SK-N-SH (cell line): ENCODE results near the gene POLE2. TPM values are rescaled to one million over a fixed set of nuclear protein-coding genes. Genes with fewer than 3 reads are reported as not detected.
A peak's percentile ranks its signal among the peaks of the same experiment; 100 is the strongest.
"Not testable (repeated sequence)": the region's sequence is repeated elsewhere in the genome, so short reads cannot be mapped to it uniquely, and the experiment has no call there.

Source experiments
- CTCF ChIA-PET: fragments of 300-600, 350-600 bp; formaldehyde crosslinking; extraction: SDS; loops from one replicate; lab custom pipeline; 2021; lab: Yijun Ruan, JAX
- POLR2A ChIA-PET: fragments of 350-600 bp; sonication (Branson Sonifier 250); formaldehyde crosslinking; extraction: SDS; loops from one replicate; lab custom pipeline; 2020; ENCODE audit warnings: antibody characterized with exemption, inconsistent platforms; lab: Yijun Ruan, JAX
- DNase-seq: peaks from one replicate; pipeline ENCODE4 v3.0.0; 2012
- H2AFZ ChIP-seq: fragments of 200-600 bp; sonication (generic); 2 replicates; pipeline ENCODE4 v1.8.1; 2016; ENCODE audit warnings: antibody characterized with exemption, mild to moderate bottlenecking, low read depth
- H3F3A ChIP-seq: fragments of 200-600 bp; sonication (generic); replicated peaks from 2 replicates; pipeline ENCODE3; 2016; ENCODE audit warnings: antibody characterized with exemption, mild to moderate bottlenecking; ENCODE audit not compliant: insufficient read depth
- H3K27ac ChIP-seq, 2 experiments: fragments of 200-500 bp in 1 of 2; fragments of 200-600 bp in 1 of 2; sonication (Bioruptor generic) in 1 of 2; sonication (generic), shearing (Covaris generic) in 1 of 2; 2 replicates each; pipeline versions ENCODE4 v1.5.1 to v1.6.1; 2014 to 2016; ENCODE audit warnings: low read depth in 2 of 2, inconsistent platforms in 1 of 2, low read length in 1 of 2, mild to moderate bottlenecking in 1 of 2, mixed read lengths in 1 of 2
- H3K27me3 ChIP-seq: fragments of 200-600 bp; sonication (generic), shearing (Covaris generic); 2 replicates; pipeline ENCODE4 v1.6.1; 2016; ENCODE audit warnings: mixed run types; ENCODE audit not compliant: insufficient read depth
- H3K36me3 ChIP-seq, 2 experiments: fragments of 200-500 bp in 1 of 2; fragments of 200-600 bp in 1 of 2; sonication (Bioruptor generic) in 1 of 2; sonication (generic) in 1 of 2; replicated peaks in 1 of 2; 2 replicates each; pipeline versions ENCODE3 to v1.5.1; 2014 to 2016; ENCODE audit warnings: low read length in 1 of 2, mild to moderate bottlenecking in 1 of 2; ENCODE audit not compliant: insufficient read depth in 2 of 2, control insufficient read depth in 1 of 2
- H3K4me1 ChIP-seq, 2 experiments: fragments of 200-500 bp in 1 of 2; fragments of 200-600 bp in 1 of 2; sonication (Bioruptor generic) in 1 of 2; sonication (generic), shearing (Covaris generic) in 1 of 2; 2 replicates each; pipeline versions ENCODE4 v1.5.1 to v1.6.1; 2014 to 2016; ENCODE audit warnings: low read depth in 1 of 2, low read length in 1 of 2, mixed run types in 1 of 2; ENCODE audit not compliant: insufficient read depth in 2 of 2, control insufficient read depth in 1 of 2
- H3K4me2 ChIP-seq: fragments of 200-600 bp; sonication (generic), shearing (Covaris generic); 2 replicates; pipeline ENCODE4 v1.6.1; 2017; ENCODE audit warnings: mixed run types
- H3K4me3 ChIP-seq, 2 experiments: fragments of 200-500 bp in 1 of 2; fragments of 200-600 bp in 1 of 2; sonication (Bioruptor generic) in 1 of 2; sonication (generic), shearing (Covaris generic) in 1 of 2; 2 replicates each; pipeline versions ENCODE4 v1.5.1 to v1.8.1; 2014 to 2016; ENCODE audit warnings: low read depth in 2 of 2, inconsistent platforms in 1 of 2, low read length in 1 of 2, mild to moderate bottlenecking in 1 of 2, mixed read lengths in 1 of 2, moderate library complexity in 1 of 2
- H3K79me2 ChIP-seq: fragments of 200-600 bp; sonication (generic); 2 replicates; pipeline ENCODE4 v1.8.1; 2017; ENCODE audit warnings: mild to moderate bottlenecking; ENCODE audit not compliant: insufficient read depth
- H3K9ac ChIP-seq: fragments of 200-600 bp; sonication (generic); 2 replicates; pipeline ENCODE4 v1.6.1; 2017; ENCODE audit warnings: mixed run types
- H3K9me2 ChIP-seq: fragments of 200-600 bp; sonication (generic); 2 replicates; pipeline ENCODE4 v1.6.1; 2017; ENCODE audit warnings: mixed run types
- H3K9me3 ChIP-seq: fragments of 200-600 bp; sonication (generic); 2 replicates; pipeline ENCODE4 v1.6.1; 2017; ENCODE audit warnings: mixed run types, mild to moderate bottlenecking, moderate library complexity
- H4K20me1 ChIP-seq: fragments of 200-600 bp; sonication (generic); 2 replicates; pipeline ENCODE4 v1.6.1; 2017; ENCODE audit warnings: mild to moderate bottlenecking, mixed run types; ENCODE audit not compliant: insufficient read depth
- EP300 ChIP-seq, 2 experiments: IDR thresholded peaks; 2 replicates each; pipeline versions ENCODE4 v1.4.0 to v1.6.1; 2012; ENCODE audit warnings: borderline replicate concordance in 1 of 2, low read depth in 1 of 2, low read length in 1 of 2
- EZH2phosphoT487 ChIP-seq: fragments of 200-600 bp; sonication (generic); IDR thresholded peaks from 2 replicates; pipeline ENCODE4 v1.6.1; 2017; ENCODE audit warnings: low read depth, mixed run types, mild to moderate bottlenecking, antibody characterized with exemption, moderate library complexity, borderline replicate concordance
- GABPA ChIP-seq: IDR thresholded peaks from 2 replicates; pipeline ENCODE4 v1.4.0; 2012; ENCODE audit warnings: low read depth, mild to moderate bottlenecking
- GATA2 ChIP-seq: sonication (generic); formaldehyde crosslinking; IDR thresholded peaks from 2 replicates; pipeline ENCODE4 v1.5.0; 2020; ENCODE audit warnings: mild to moderate bottlenecking, missing genetic modification reagents
- MXI1 ChIP-seq: IDR thresholded peaks from 2 replicates; pipeline ENCODE4 v1.6.1; 2012; ENCODE audit warnings: mild to moderate bottlenecking, low read depth, low read length, improper control_type of control experiment
- POLR2AphosphoS5 ChIP-seq: IDR thresholded peaks from 2 replicates; pipeline ENCODE4 v1.6.1; 2012; ENCODE audit warnings: low read depth, low read length
- REST ChIP-seq: IDR thresholded peaks from 2 replicates; pipeline ENCODE4 v1.6.1; 2012; ENCODE audit warnings: mild to moderate bottlenecking, low read depth, low read length, moderate library complexity
- RXRA ChIP-seq: IDR thresholded peaks from 2 replicates; pipeline ENCODE4 v1.4.0; 2012; ENCODE audit warnings: low read depth, mild to moderate bottlenecking, borderline replicate concordance
- SIN3A ChIP-seq: IDR thresholded peaks from 2 replicates; pipeline ENCODE4 v1.6.1; 2012; ENCODE audit warnings: low read depth, mild to moderate bottlenecking, low read length, moderate library complexity, borderline replicate concordance
- TAF1 ChIP-seq: IDR thresholded peaks from 2 replicates; pipeline ENCODE4 v1.6.1; 2012; ENCODE audit warnings: low read depth, mild to moderate bottlenecking, low read length, moderate library complexity, borderline replicate concordance
- YY1 ChIP-seq: IDR thresholded peaks from 2 replicates; pipeline ENCODE4 v1.4.0; 2012; ENCODE audit warnings: low read depth, mild to moderate bottlenecking
- WGBS: methylation state at CpG from one replicate; pipeline ENCODE4 v1.1.6; 2017; ENCODE audit warnings: low lambda C conversion rate; 5-methylcytosine and 5-hydroxymethylcytosine counted together
- polyA plus RNA-seq, 3 experiments: library from polyadenylated mRNA; depleted of rRNA; stranded (reverse); fragments of >200 nt; gene quantifications; 2 replicates each; pipeline ENCODE4 v1.2.3, GENCODE V29; 2012
- TF ChIP-seq, protein P1 (sequence below): IDR thresholded peaks from 2 replicates; pipeline ENCODE4 v1.4.0; 2012; ENCODE audit warnings: low read depth, borderline replicate concordance
- TF ChIP-seq, protein P2 (sequence below): IDR thresholded peaks from 2 replicates; pipeline ENCODE4 v1.4.0; 2012; ENCODE audit warnings: low read depth
- TF ChIP-seq, protein P3 (sequence below): IDR thresholded peaks from 2 replicates; pipeline ENCODE4; 2012

POLE2 gene
- 8.1 and 8.5 TPM in 2 replicates for polyA plus RNA-seq (2012; rRNA removed)
- 10.1 and 10.6 TPM in 2 replicates for polyA plus RNA-seq (2012; cell fraction: cytosol; rRNA removed)
- polyA plus RNA-seq (2012; cell fraction: nucleus; rRNA removed), result 9.5 and 10.0 TPM in 2 replicates

DNA sequence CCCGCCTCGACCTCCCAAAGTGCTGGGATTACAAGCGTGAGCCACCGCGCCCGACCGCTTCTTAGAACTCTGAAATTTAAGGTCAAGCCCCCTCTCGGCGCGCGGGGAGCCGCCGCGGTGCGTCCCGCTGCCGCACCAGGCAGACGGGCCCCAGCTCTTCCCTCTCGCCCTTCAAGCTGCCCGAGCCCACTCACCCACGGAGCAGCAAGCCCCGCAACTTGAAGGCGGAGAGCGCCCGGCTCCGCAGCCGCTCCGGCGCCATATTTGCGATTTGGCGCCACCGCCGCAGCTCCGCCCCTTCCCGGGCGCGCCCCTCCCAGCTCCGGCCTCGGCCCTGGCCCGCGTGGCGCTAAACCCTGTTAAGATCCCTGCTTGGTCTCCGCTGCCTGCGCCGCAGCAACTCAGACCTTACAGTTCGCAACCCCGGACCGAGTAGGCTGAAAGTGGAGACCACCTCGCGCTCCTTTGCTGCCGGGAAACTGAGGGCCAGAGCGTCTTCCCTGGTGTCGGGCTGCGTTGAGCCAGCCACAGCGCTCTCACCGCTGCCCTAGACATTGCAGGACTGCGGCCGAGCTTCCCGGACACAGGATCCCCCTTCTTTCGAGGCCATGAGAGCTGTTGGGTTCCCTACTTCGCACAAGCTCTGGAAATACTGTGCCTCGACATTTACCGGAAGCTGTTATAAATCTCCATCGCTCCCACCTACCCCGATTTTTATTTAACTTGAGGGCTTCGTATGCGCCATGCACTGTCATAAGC, at the start of gene POLE2:
Gene POLE2, minus strand, starts transcription at position 273 of the 759 bp plus-strand sequence. Its CDS starts 11 bp downstream, at position 262.
- peak; percentile 93 for DNase-seq
- CTCF ChIA-PET, result interaction anchor here (1.2 to 2.6 kb wide), 4 partner anchors 23 to 101 kb away, joined by 3 to 9 read pairs (median 4); partner anchors contain the start of genes DNAAF2, KLHDC2 and RPS29

GRCh38 chr14:49735669-49736068, 47.7 kb upstream of the POLE2 start:
- H3K9me2 ChIP-seq, H3K36me3 ChIP-seq, H3K27me3 ChIP-seq, CTCF ChIA-PET, H3K27ac ChIP-seq, H3K79me2 ChIP-seq, H3F3A ChIP-seq, H3K4me2 ChIP-seq, H3K4me1 ChIP-seq, H4K20me1 ChIP-seq, H2AFZ ChIP-seq, H3K4me3 ChIP-seq, DNase-seq, H3K9ac ChIP-seq, H3K9me3 ChIP-seq, POLR2A ChIA-PET: not testable (repeated sequence)
- 70% methylated on average over 4 of the region's 4 CpGs for WGBS

More for the DNA sequence above, at the start of gene POLE2:
- Histone ChIP-seq H3K9ac (peak within 1 kb of the TSS; percentile 81), H3K4me3 (peak within 1 kb of the TSS; percentile 52 to 79), H2AFZ (peak within 1 kb of the TSS; percentile 100), H3K9me3 (no peaks in the 10 kb centered on the region), H3K9me2 (no peaks in the 10 kb centered on the region), H3K36me3 (no peaks in the 10 kb centered on the region), H3K27me3 (no peaks in the 10 kb centered on the region), H3K79me2 (peaks cover 14% of the 10 kb centered on the region), H4K20me1 (no peaks in the 10 kb centered on the region), H3K4me1 (peaks cover 0 to 4% of the 10 kb centered on the region in 2 experiments; a peak in 1 of 4 replicates), H3K4me2 (peak within 1 kb of the TSS; percentile 77), H3K27ac (peak within 1 kb of the TSS; percentile 34 to 89; a peak in 3 of 4 replicates), H3F3A (peaks cover 24% of the 10 kb centered on the region)
- 33% methylated on average over 17 of the region's 67 CpGs for WGBS
- POLR2A ChIA-PET, result interaction anchor here (0.6 to 1.7 kb wide), 8 partner anchors 11 to 84 kb away, joined by 3 to 9 read pairs (median 4); partner anchors contain the start of genes DNAAF2 and KLHDC2
- TF ChIP-seq MXI1 (peak; percentile 63; the same call in 1 of the 2 replicates), EP300 (IDR thresholded peaks at IDR 0.05; ENCODE audit: borderline replicate concordance in 1 of 2, low read depth in 1 of 2, low read length in 1 of 2) (no peak), TAF1 (peak; percentile 79; the same call in 1 of the 2 replicates), SIN3A (0 out of 2 replicates have a peak, but pooled peaks have one; percentile 76), POLR2AphosphoS5 (peak; percentile 58), GATA2 (no peak), EZH2phosphoT487 (no peak), YY1 (peak; percentile 91), REST (peak; percentile 22; the same call in 1 of the 2 replicates), RXRA (no peak), GABPA (peak; percentile 58)
- TF ChIP-seq, protein P1, sequence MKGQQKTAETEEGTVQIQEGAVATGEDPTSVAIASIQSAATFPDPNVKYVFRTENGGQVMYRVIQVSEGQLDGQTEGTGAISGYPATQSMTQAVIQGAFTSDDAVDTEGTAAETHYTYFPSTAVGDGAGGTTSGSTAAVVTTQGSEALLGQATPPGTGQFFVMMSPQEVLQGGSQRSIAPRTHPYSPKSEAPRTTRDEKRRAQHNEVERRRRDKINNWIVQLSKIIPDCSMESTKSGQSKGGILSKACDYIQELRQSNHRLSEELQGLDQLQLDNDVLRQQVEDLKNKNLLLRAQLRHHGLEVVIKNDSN, result peak; percentile 44
- TF ChIP-seq, protein P2, sequence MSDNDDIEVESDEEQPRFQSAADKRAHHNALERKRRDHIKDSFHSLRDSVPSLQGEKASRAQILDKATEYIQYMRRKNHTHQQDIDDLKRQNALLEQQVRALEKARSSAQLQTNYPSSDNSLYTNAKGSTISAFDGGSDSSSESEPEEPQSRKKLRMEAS, result peak; percentile 98
- TF ChIP-seq, protein P3, sequence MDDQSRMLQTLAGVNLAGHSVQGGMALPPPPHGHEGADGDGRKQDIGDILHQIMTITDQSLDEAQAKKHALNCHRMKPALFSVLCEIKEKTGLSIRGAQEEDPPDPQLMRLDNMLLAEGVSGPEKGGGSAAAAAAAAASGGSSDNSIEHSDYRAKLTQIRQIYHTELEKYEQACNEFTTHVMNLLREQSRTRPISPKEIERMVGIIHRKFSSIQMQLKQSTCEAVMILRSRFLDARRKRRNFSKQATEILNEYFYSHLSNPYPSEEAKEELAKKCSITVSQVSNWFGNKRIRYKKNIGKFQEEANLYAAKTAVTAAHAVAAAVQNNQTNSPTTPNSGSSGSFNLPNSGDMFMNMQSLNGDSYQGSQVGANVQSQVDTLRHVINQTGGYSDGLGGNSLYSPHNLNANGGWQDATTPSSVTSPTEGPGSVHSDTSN, result no peak
